ENCODE measurements around the gene GAB1. TPM values are rescaled to one million over a fixed set of nuclear protein-coding genes. Genes with fewer than 3 reads are reported as not detected.
A peak's percentile ranks its signal among the peaks of the same experiment; 100 is the strongest.

The GAB1 gene
- total and polyA plus RNA-seq, 2 of the 13 experiments (the other 11 are each of a cell fraction or from before 2014, with no cell fraction given): 8.7 to 14.7 TPM

DNA sequence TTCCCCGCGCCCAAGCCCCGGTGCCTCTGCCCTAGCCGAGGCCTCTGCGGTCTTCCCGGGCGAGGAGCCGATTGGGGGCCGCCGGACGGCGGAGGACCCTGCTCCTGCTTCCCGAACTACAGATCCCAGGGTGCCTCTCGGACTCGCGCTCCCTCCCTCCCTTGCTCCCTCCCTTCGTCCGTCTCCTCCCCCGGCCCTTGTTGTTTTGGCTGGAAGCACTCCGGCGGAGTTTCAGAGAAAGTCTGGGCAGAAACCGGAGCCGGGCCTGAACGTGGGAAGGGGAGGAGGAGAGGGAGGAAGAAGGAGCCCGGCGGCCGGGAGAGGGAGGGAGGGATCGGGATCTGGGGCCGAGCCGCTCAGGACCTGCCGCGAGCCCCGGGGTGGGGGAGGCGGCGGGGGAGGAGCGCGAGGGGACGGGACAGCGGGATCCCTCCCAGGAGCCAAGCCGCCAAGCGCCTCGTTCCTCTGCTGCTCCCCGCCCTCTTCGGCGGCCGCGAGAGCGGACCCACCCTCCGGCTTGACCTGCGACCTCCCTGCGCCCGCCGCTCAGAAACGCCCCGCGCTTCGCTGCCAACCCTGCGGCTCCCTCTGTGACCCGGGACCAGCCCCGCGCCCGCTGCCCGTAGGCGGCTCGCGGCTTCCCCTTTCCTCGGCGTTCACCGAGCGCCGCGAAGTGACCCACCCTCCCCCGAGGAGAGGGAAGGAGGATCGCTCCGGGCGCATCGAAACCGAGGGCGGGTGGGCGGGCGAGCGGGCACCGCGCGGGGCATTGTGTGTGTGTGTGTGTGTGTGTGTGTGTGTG is 496 bp upstream of the GAB1 start (continued):
- TF ChIP-seq, protein P1, sequence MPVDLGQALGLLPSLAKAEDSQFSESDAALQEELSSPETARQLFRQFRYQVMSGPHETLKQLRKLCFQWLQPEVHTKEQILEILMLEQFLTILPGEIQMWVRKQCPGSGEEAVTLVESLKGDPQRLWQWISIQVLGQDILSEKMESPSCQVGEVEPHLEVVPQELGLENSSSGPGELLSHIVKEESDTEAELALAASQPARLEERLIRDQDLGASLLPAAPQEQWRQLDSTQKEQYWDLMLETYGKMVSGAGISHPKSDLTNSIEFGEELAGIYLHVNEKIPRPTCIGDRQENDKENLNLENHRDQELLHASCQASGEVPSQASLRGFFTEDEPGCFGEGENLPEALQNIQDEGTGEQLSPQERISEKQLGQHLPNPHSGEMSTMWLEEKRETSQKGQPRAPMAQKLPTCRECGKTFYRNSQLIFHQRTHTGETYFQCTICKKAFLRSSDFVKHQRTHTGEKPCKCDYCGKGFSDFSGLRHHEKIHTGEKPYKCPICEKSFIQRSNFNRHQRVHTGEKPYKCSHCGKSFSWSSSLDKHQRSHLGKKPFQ (CRISPR knock-in tag; IDR thresholded peaks at IDR 0.05; ENCODE audit: insufficient replicate concordance): no peak
- no peak for TF ChIP-seq ZBTB38 (CRISPR knock-in tag; IDR thresholded peaks at IDR 0.05)
- TF ChIP-seq TCF7L2 (IDR thresholded peaks at IDR 0.05; ENCODE audit: low read depth, low read length): no peak
- no peak for TF ChIP-seq SALL2 (CRISPR knock-in tag; IDR thresholded peaks at IDR 0.05)
- no peak for TF ChIP-seq PHB2 (IDR thresholded peaks at IDR 0.05; ENCODE audit: partially characterized antibody)
- TF ChIP-seq ZNF792 (CRISPR knock-in tag; IDR thresholded peaks at IDR 0.05): no peak
- no peak; the same call in 1 of the 2 replicates for TF ChIP-seq ZNF33B (CRISPR knock-in tag; IDR thresholded peaks at IDR 0.05)
- peak; percentile 15; the same call in 1 of the 2 replicates for TF ChIP-seq GABPA (IDR thresholded peaks at IDR 0.05; ENCODE audit: low read depth, low read length)
- peak; percentile 69 for TF ChIP-seq GABPA (CRISPR knock-in tag; IDR thresholded peaks at IDR 0.05; ENCODE audit: low read depth)
- no peak for TF ChIP-seq FOSL1 (CRISPR knock-in tag; IDR thresholded peaks at IDR 0.05; ENCODE audit: borderline replicate concordance)
- TF ChIP-seq, protein P2, sequence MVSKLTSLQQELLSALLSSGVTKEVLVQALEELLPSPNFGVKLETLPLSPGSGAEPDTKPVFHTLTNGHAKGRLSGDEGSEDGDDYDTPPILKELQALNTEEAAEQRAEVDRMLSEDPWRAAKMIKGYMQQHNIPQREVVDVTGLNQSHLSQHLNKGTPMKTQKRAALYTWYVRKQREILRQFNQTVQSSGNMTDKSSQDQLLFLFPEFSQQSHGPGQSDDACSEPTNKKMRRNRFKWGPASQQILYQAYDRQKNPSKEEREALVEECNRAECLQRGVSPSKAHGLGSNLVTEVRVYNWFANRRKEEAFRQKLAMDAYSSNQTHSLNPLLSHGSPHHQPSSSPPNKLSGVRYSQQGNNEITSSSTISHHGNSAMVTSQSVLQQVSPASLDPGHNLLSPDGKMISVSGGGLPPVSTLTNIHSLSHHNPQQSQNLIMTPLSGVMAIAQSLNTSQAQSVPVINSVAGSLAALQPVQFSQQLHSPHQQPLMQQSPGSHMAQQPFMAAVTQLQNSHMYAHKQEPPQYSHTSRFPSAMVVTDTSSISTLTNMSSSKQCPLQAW (CRISPR knock-in tag; IDR thresholded peaks at IDR 0.05): peak; percentile 68; the same call in 1 of the 2 replicates
- TF ChIP-seq, protein P3, sequence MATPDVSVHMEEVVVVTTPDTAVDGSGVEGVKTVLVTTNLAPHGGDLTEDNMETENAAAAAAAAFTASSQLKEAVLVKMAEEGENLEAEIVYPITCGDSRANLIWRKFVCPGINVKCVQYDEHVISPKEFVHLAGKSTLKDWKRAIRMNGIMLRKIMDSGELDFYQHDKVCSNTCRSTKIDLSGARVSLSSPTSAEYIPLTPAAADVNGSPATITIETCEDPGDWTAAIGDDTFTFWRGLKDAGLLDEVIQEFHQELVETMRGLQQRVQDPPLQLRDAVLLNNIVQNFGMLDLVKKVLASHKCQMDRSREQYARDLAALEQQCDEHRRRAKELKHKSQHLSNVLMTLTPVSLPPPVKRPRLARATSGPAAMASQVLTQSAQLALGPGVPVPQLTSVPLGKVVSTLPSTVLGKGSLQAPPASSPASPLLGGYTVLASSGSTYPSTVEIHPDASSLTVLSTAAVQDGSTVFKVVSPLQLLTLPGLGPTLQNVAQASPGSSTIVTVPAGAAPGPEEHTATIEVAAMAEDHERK (CRISPR knock-in tag; IDR thresholded peaks at IDR 0.05; ENCODE audit: low read depth): 0 out of 2 replicates have a peak, but pooled peaks have one; percentile 18
- no peak for TF ChIP-seq POLR2AphosphoS2 (IDR thresholded peaks at IDR 0.05; ENCODE audit: low read depth, low read length)
- no peak for TF ChIP-seq REXO4 (CRISPR knock-in tag; IDR thresholded peaks at IDR 0.05; ENCODE audit: borderline replicate concordance)
- TF ChIP-seq ZNF713 (CRISPR knock-in tag; IDR thresholded peaks at IDR 0.05): no peak
- TF ChIP-seq, protein P4, sequence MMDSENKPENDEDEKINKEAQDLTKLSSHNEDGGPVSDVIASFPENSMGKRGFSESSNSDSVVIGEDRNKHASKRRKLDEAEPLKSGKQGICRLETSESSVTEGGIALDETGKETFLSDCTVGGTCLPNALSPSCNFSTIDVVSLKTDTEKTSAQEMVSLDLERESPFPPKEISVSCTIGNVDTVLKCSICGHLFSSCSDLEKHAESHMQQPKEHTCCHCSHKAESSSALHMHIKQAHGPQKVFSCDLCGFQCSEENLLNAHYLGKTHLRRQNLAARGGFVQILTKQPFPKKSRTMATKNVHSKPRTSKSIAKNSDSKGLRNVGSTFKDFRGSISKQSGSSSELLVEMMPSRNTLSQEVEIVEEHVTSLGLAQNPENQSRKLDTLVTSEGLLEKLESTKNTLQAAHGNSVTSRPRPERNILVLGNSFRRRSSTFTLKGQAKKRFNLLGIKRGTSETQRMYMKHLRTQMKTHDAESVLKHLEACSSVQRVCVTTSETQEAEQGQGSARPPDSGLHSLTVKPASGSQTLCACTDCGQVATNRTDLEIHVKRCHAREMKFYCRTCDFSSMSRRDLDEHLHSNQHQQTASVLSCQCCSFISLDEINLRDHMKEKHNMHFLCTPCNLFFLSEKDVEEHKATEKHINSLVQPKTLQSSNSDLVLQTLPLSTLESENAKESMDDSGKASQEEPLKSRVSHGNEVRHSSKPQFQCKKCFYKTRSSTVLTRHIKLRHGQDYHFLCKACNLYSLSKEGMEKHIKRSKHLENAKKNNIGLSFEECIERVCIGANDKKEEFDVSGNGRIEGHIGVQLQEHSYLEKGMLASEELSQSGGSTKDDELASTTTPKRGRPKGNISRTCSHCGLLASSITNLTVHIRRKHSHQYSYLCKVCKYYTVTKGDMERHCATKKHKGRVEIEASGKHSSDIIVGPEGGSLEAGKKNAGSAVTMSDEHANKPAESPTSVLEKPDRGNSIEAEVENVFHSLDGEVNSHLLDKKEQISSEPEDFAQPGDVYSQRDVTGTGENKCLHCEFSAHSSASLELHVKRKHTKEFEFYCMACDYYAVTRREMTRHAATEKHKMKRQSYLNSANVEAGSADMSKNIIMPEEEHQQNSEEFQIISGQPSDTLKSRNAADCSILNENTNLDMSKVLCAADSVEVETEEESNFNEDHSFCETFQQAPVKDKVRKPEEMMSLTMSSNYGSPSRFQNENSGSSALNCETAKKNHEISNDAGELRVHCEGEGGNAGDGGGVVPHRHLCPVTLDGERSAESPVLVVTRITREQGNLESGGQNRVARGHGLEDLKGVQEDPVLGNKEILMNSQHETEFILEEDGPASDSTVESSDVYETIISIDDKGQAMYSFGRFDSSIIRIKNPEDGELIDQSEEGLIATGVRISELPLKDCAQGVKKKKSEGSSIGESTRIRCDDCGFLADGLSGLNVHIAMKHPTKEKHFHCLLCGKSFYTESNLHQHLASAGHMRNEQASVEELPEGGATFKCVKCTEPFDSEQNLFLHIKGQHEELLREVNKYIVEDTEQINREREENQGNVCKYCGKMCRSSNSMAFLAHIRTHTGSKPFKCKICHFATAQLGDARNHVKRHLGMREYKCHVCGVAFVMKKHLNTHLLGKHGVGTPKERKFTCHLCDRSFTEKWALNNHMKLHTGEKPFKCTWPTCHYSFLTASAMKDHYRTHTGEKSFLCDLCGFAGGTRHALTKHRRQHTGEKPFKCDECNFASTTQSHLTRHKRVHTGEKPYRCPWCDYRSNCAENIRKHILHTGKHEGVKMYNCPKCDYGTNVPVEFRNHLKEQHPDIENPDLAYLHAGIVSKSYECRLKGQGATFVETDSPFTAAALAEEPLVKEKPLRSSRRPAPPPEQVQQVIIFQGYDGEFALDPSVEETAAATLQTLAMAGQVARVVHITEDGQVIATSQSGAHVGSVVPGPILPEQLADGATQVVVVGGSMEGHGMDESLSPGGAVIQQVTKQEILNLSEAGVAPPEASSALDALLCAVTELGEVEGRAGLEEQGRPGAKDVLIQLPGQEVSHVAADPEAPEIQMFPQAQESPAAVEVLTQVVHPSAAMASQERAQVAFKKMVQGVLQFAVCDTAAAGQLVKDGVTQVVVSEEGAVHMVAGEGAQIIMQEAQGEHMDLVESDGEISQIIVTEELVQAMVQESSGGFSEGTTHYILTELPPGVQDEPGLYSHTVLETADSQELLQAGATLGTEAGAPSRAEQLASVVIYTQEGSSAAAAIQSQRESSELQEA (CRISPR knock-in tag; IDR thresholded peaks at IDR 0.05; ENCODE audit: not compliant biosample characterization): peak; percentile 24
- no peak for TF ChIP-seq ZNF7 (CRISPR knock-in tag; IDR thresholded peaks at IDR 0.05)
